HG02970 (cell line): ENCODE data around the gene TBC1D22A.

Experiments
- ATAC-seq: cut with Tn5 transposase; IDR thresholded peaks from one replicate; pipeline ENCODE4 v1.9.1; 2021; ENCODE audit warnings: mild to moderate bottlenecking, moderate library complexity, moderate number of reproducible peaks; ENCODE audit not compliant: unreplicated experiment, low FRiP score

Gene TBC1D22A

GRCh38 chr22:46942799-46943785 lies 180.6 kb downstream of the TBC1D22A start:
- ATAC-seq: no peak

DNA sequence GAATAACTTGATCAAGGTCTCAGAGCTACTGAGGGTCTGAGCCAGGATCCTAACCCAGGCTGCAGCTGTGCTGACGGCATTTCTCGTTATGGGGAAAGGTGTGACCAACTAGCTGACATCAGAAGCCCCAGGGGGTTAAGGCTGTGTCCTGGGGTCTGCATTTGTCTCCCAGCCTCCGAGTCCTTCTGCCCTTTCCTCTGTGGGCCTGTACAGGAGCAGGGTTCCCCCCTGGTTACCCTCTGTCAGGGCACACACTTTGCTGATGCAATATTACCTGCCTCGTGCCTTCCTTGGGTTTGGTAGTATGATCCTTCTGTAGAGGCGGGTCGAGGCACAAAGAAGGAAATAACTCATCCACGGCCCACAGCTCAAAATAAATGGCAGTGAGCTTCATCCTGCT lies 183.0 kb downstream of the TBC1D22A start:
- no peak for ATAC-seq

GRCh38 chr22:46946383-46946962 lies 184.0 kb downstream of the TBC1D22A start:
- ATAC-seq: no peak

GRCh38 chr22:46947516-46948257 lies 185.2 kb downstream of the TBC1D22A start:
- ATAC-seq: no peak

GRCh38 chr22:46948411-46949144 lies 186.1 kb downstream of the TBC1D22A start:
- no peak for ATAC-seq

- ATAC-seq: no peak
Measured at GRCh38 chr22:46951350-46951749, 188.9 kb downstream of the TBC1D22A start.

- no peak for ATAC-seq
Measured at GRCh38 chr22:46951973-46952372, 189.5 kb downstream of the TBC1D22A start.

DNA sequence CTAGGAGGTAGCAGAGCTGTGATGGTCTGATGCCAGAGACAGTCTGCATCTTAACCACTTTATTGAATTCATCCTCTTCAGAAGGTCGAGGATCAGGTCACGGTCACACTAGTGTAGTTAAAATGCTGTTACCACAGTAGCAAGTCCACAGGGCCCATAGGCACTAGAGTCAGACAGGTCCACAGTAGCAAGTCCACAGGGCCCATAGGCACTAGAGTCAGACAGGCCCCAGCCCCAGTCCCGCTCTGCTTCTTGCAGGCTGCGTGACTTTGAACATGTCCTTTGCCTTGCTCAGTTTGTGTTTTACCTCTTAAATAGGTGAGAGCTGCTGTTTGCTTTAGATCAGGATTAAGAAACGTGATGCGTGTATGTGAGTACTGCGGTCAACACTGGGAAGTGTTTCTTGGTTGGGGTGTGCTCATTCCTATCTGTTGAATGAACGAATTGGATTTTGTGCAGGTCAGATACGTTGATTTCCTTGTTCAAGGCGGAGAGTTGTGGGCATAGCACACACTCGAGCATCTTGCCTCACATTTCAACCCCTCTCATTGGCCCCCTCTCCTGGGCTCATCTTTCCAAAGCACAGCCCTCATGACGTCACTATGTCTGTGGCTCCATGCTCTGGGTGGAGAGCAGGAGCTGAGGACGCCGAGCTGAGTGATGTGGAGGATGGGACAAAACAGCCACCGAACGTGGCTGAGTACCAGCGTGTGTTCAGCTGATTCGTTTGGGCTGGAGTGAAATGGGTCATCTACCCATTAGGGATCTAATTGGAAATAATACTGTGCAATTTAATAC lies 191.7 kb downstream of the TBC1D22A start:
- ATAC-seq: no peak

DNA sequence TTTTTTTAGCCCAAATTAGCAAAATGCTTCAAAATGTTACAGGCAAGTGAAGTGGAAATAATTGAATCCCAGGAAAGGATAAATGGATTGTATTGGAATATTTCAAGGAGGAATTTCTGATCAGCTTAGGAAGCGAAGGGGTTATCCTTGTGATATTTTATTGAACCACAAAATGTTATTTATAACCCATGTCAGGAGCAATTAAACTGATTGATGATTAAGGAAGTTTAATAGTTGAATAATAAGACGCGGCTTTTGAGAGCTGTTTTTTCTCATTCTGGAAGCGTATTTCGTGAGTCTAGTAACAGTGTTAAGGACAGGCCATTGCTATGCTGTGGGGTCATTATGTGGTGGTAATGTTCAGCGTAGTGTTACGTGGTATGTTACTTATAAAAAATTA lies 192.3 kb downstream of the TBC1D22A start:
- no peak for ATAC-seq

DNA sequence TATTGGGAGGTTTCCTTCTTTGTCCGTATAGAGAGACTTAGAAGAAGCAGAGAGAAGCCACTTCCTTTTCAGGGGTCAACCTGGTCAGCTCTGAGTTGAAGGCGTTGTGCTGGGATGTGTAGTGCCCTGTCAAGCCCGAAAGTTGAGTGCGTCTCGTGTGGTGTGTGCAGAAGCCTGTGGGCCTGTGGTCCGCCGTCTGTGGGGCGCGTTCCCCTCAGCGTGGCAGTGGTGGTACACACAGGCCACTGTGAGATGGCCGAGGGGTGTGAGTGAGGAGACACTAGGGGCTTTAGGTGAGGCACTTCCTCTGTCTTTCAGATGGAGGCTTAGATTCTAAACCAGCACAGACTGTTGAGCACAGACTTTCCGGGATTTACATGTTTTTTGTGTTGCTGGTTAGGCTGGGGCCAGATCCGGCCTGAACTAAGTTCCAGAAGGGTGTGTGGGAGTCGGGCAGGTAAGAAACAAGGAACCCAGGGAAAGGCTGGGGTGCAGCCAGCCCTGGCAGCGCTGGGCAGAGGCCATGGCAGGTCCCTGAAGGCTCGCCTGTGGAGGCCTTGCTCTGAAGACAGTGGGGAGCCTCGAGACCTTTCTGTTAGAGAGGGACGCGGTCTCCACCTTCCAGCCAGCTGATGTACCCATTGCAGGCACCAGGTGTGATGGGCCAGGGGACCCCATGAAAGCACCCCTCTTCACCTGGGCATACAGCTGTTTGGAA lies 194.2 kb downstream of the TBC1D22A start:
- no peak for ATAC-seq

DNA sequence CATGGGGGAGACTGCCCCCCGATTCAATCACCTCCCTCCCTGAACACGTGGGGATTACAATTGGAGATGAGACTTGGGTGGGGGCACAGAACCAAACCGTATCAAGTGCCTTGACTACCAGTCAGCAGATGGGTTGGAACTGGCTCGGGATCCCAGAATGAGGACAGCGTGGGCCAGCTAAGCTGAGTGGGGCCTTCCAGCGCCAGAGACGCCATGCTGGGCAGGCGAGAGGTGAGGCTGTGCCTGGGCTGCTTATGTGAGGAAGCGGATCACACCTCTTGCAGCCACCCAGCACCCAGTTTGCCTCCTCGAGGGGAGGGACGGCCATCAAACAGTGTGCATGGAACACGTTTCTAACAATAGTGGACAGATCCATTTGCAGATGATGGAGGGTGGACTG lies 195.1 kb downstream of the TBC1D22A start:
- no peak for ATAC-seq

- no peak for ATAC-seq
Measured at GRCh38 chr22:46958191-46958590, 195.7 kb downstream of the TBC1D22A start.

DNA sequence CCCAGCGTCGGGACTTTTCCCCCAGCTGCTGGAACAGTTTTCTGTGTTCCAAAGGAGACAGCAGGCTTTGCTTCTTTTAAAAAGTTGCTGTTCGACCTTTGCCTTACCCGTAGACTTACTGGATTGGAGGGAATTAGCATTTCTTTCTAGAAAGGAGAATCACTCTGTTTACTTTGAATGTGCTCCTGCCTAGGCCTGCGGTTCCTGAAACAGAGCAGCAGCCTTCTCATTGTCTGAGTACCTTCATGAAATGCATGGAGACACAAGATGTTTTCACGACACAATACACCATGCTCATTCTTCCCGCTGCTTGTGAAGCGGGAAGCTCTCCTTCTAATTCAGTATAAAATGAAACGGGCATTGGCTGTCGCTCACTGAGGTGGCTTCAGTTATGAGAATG lies 196.2 kb downstream of the TBC1D22A start:
- ATAC-seq: no peak

DNA sequence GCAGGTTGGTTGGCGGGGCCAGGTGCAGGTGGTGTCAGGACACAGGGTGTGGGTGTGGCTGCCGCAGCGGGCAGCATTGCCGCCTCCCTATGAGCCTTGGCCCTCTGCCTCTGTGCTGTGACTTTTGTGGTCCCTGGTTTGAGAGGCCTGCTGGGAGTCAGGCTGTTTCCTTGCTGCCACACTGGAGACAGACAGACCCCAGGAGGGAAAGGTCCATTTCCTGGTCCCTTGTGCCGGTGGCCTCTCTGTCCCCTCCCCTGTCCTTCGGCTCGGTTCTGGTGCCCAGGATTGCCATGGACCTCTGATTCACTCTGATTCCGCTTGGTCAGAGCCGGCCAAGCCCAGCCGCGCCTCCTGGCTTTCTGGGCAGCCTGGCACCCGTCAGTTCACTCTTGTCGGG lies 196.9 kb downstream of the TBC1D22A start:
- no peak for ATAC-seq

DNA sequence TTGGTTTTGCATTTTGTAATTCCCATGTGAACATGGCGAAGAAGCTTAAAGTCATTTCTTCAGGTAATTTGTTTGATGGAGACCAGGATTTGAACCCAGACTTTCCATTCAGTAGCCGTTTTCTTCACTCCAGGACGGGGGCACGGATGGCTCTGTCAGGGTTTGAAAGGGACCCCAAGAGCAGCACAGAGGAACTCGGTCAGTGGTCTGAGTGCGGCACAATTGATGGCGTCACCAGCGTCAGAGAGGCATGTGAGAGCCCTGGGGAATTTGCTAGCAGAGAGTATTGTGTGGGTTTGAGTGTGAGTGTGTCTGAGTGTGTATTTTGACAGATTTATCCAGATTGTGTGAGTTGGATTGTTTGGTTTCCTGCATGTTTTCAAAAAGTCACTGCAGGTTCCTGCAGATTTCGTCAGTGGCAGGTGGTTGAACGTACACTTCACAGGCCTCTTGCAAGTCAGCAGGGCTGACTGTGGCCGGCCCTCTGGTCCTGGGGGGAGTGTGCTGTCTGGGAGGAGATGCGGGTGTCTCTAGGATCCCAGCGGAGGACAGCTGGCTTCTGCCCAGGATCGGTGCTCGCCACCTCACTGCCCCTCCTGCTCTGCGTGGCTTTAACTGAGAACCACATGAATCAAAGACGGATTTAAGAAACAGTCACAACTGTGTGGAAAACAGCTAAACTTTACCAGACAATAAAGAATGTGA lies 199.3 kb downstream of the TBC1D22A start:
- no peak for ATAC-seq

- ATAC-seq: no peak
Measured at GRCh38 chr22:46962406-46962805, 200.0 kb downstream of the TBC1D22A start.

- ATAC-seq: no peak
Measured at GRCh38 chr22:46963672-46964545, 201.5 kb downstream of the TBC1D22A start.
